HG03108 (cell line): ENCODE results near the gene EPS8.

Source experiments
- ATAC-seq: cut with Tn5 transposase; IDR thresholded peaks from one replicate; pipeline ENCODE4 v1.9.1; 2021; ENCODE audit warnings: moderate library complexity; ENCODE audit not compliant: unreplicated experiment

EPS8 gene

DNA sequence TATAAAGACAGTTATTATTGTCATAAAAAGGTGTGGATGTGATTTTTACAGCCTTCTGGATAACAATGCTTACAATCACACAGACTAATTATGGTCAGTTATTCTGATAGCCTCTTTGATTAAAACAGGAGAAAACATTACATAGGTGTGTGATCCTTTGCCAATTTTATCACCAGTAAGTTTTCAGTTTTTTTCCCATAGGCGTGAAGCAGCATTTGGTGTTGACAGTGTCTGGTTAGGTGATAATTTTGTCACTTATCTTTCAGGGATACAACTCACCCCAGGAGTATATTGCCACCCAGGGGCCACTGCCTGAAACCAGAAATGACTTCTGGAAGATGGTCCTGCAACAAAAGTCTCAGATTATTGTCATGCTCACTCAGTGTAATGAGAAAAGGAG is 208.8 kb downstream of the EPS8 start:
- no peak for ATAC-seq

DNA sequence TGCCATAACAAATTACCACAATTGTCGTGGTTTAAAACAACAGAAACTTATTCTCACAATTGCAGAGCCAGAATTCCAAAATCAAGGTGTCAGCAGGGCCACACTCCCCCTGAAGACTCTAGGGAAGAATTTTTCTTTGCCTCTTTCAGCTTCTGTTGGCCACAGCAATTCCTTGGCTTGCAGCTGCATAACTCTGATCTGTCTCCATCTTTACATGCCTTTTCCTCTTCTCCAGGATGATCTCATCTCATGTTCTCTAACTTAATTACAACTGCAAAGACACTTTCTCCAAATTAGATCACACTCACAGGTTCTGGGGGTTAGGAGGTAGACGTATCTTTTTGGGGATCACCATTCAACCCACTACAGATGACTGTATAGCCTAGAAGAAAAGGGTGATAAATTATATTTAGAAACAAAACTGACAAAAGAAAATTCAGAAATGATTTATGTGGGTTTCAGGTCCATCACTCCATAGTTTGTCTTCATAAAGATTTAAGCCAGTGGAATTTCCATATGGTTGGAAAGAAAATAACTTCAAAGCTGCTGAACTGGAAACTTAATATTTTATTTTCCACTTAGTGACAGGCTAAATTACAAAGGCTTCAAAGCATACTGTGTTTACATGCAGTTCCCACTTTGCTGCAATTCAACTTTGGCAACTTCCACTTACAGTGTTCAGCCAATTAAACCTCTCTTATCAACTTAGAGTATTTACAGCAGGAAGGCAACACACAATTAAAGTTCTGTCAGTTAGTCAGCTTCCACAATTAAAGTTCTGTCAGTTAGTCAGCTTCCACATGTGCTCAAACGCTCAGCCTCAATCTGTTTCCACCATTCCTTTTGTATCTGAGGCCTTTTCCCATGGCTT is 213.3 kb downstream of the EPS8 start:
- no peak for ATAC-seq

DNA sequence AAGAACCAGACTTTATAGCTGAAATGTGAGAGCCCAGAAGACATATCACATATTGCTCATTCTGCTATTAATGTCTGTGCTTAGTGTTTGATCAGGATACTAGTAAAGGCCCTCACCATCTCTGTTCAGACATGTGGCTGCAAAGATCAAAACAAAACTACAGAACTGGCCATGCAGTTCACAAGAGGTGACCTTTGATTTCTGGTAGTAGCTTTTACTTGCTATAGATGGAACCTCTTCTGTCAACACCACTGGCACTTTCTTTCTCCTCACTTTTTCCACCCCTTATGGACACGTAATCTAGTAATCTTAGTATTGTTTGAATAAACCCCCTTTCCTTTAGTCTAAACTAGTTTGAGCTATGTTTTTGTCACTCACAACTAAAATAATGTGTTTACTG is 214.8 kb downstream of the EPS8 start:
- ATAC-seq = no peak
